Trophoblast cell (in vitro differentiated cells and primary cell): Measurements from ENCODE around the gene SLX1A.

Source experiments
- DNase-seq, 2 donors: peaks; one replicate each; pipeline ENCODE4 v3.0.0-alpha.2; 2016
- H2AFZ ChIP-seq: 2 replicates; pipeline ENCODE4 v1.6.1; 2013; ENCODE audit warnings: low read length, moderate library complexity, mild to moderate bottlenecking; ENCODE audit not compliant: insufficient read depth, poor library complexity
- H2AK5ac ChIP-seq: 2 replicates; pipeline ENCODE4 v1.6.1; 2013; ENCODE audit warnings: mild to moderate bottlenecking, low read length
- H2BK120ac ChIP-seq: 2 replicates; pipeline ENCODE4 v1.6.1; 2013; ENCODE audit warnings: low read length, mild to moderate bottlenecking, moderate library complexity; ENCODE audit not compliant: insufficient read depth, poor library complexity
- H2BK12ac ChIP-seq: 2 replicates; pipeline ENCODE4 v1.6.1; 2013; ENCODE audit warnings: mild to moderate bottlenecking, low read length, moderate library complexity
- H2BK5ac ChIP-seq: 2 replicates; pipeline ENCODE4 v1.6.1; 2013; ENCODE audit warnings: low read length, low read depth, moderate library complexity, mild to moderate bottlenecking; ENCODE audit not compliant: poor library complexity
- H3K14ac ChIP-seq: 2 replicates; pipeline ENCODE4 v1.6.1; 2013; ENCODE audit warnings: mild to moderate bottlenecking, low read length
- H3K18ac ChIP-seq: 2 replicates; pipeline ENCODE4 v1.6.1; 2013; ENCODE audit warnings: mild to moderate bottlenecking, low read length
- H3K23ac ChIP-seq: 2 replicates; pipeline ENCODE4 v1.6.1; 2013; ENCODE audit warnings: low read length
- H3K27ac ChIP-seq: 2 replicates; pipeline ENCODE4 v1.5.1; 2013; ENCODE audit warnings: low read depth, mild to moderate bottlenecking, inconsistent platforms, low read length, moderate library complexity
- H3K27me3 ChIP-seq: 2 replicates; pipeline ENCODE4 v1.6.1; 2013; ENCODE audit warnings: inconsistent platforms, mild to moderate bottlenecking, low read length, moderate library complexity; ENCODE audit not compliant: insufficient read depth
- H3K36me3 ChIP-seq, 2 experiments: 1 replicate in 1 of 2; 2 replicates in 1 of 2; pipeline ENCODE4 v1.6.1; 2013; ENCODE audit warnings: low read length in 2 of 2, mild to moderate bottlenecking in 2 of 2, moderate library complexity in 1 of 2; ENCODE audit not compliant: insufficient read depth in 2 of 2, control insufficient read depth in 1 of 2
- H3K4ac ChIP-seq: 2 replicates; pipeline ENCODE4 v1.6.1; 2013; ENCODE audit warnings: low read depth, mild to moderate bottlenecking, low read length, moderate library complexity
- H3K4me1 ChIP-seq, 2 experiments: 1 replicate in 1 of 2; 2 replicates in 1 of 2; pipeline ENCODE4 v1.6.1; 2013; ENCODE audit warnings: low read length in 2 of 2, mild to moderate bottlenecking in 2 of 2, moderate library complexity in 1 of 2; ENCODE audit not compliant: insufficient read depth in 2 of 2, control insufficient read depth in 1 of 2
- H3K4me2 ChIP-seq: 2 replicates; pipeline ENCODE4 v1.6.1; 2013; ENCODE audit warnings: inconsistent platforms, mild to moderate bottlenecking, low read length, moderate library complexity
- H3K4me3 ChIP-seq: 2 replicates; pipeline ENCODE4 v1.5.1; 2013; ENCODE audit warnings: mild to moderate bottlenecking, low read depth, low read length, inconsistent platforms
- H3K79me1 ChIP-seq: one replicate; pipeline ENCODE4 v1.6.1; 2013; ENCODE audit warnings: low read length
- H3K79me2 ChIP-seq: 2 replicates; pipeline ENCODE4 v1.6.1; 2013; ENCODE audit warnings: low read length, mild to moderate bottlenecking; ENCODE audit not compliant: control insufficient read depth, insufficient read depth, poor library complexity
- H3K9ac ChIP-seq: 2 replicates; pipeline ENCODE4 v1.6.1; 2013; ENCODE audit warnings: mild to moderate bottlenecking, low read length
- H3K9me3 ChIP-seq: 2 replicates; pipeline ENCODE4 v1.6.1; 2013; ENCODE audit warnings: low read depth, mild to moderate bottlenecking, control low read depth, inconsistent platforms, low read length; ENCODE audit not compliant: insufficient read depth
- H4K12ac ChIP-seq: 2 replicates; pipeline ENCODE4 v1.6.1; 2013; ENCODE audit warnings: low read depth, mild to moderate bottlenecking, low read length, moderate library complexity
- H4K8ac ChIP-seq: 2 replicates; pipeline ENCODE4 v1.6.1; 2013; ENCODE audit warnings: low read depth, mild to moderate bottlenecking, low read length, moderate library complexity
- H4K91ac ChIP-seq: one replicate; pipeline ENCODE4 v1.6.1; 2013; ENCODE audit warnings: low read depth, mild to moderate bottlenecking, low read length, moderate library complexity
- WGBS: extraction: QIAGEN DNeasy Blood & Tissue Kit; methylation state at CpG from one replicate; pipeline ENCODE4 v1.1.7; 2013; ENCODE audit warnings: missing lambda C conversion rate; ENCODE audit not compliant: insufficient read length, insufficient coverage; ENCODE audit errors: extremely low coverage; 5-methylcytosine and 5-hydroxymethylcytosine counted together

SLX1A gene

GRCh38 chr16:30155188-30155587 lies 38.5 kb upstream of the SLX1A start:
- Histone ChIP-seq H3K27me3 (no peaks in the 10 kb centered on the region), H3K4me2 (no peak overlapping the region), H3K18ac (no peak overlapping the region), H2AFZ (no peak overlapping the region), H3K27ac (no peak overlapping the region), H3K4me3 (no peak overlapping the region), H2BK12ac (no peak overlapping the region), H3K36me3 (no peaks in the 10 kb centered on the region), H3K9ac (no peak overlapping the region), H4K8ac (no peak overlapping the region), H3K79me1 (no peaks in the 10 kb centered on the region), H3K4ac (no peak overlapping the region), H2AK5ac (no peak overlapping the region), H3K23ac (no peak overlapping the region), H2BK5ac (no peak overlapping the region), H4K12ac (no peak overlapping the region), H3K14ac (no peak overlapping the region), H4K91ac (no peak overlapping the region), H3K4me1 (no peaks in the 10 kb centered on the region), H3K9me3 (no peaks in the 10 kb centered on the region), H3K79me2 (no peaks in the 10 kb centered on the region), H2BK120ac (no peak overlapping the region)
- no CpG with 5 or more reads among the region's 5 CpGs for WGBS
- no peak for DNase-seq

GRCh38 chr16:30157214-30157613 lies 36.5 kb upstream of the SLX1A start:
- no peaks in the 10 kb centered on the region for H3K4me1 ChIP-seq
- H2BK120ac ChIP-seq: no peak overlapping the region
- H3K9me3 ChIP-seq: no peaks in the 10 kb centered on the region
- no peaks in the 10 kb centered on the region for H3K36me3 ChIP-seq
- no peak overlapping the region for H2AFZ ChIP-seq
- H3K4me2 ChIP-seq: no peak overlapping the region
- H3K79me1 ChIP-seq: no peaks in the 10 kb centered on the region
- H3K4ac ChIP-seq: no peak overlapping the region
- no peak overlapping the region for H2BK5ac ChIP-seq
- no peak overlapping the region for H2BK12ac ChIP-seq
- no peak overlapping the region for H4K8ac ChIP-seq
- WGBS: no CpG with 5 or more reads among the region's 1 CpG
- H2AK5ac ChIP-seq: no peak overlapping the region
- no peaks in the 10 kb centered on the region for H3K79me2 ChIP-seq
- no peak for DNase-seq
- no peak overlapping the region for H3K4me3 ChIP-seq
- no peak overlapping the region for H4K91ac ChIP-seq
- no peak overlapping the region for H4K12ac ChIP-seq
- H3K27me3 ChIP-seq: no peaks in the 10 kb centered on the region
- H3K23ac ChIP-seq: no peak overlapping the region
- H3K14ac ChIP-seq: no peak overlapping the region
- no peak overlapping the region for H3K27ac ChIP-seq
- no peak overlapping the region for H3K18ac ChIP-seq
- no peak overlapping the region for H3K9ac ChIP-seq

- no peak for DNase-seq
- Histone ChIP-seq H4K8ac (no peak overlapping the region), H4K12ac (no peak overlapping the region), H2BK120ac (no peak overlapping the region), H2AK5ac (no peak overlapping the region), H2BK12ac (no peak overlapping the region), H3K27ac (no peak overlapping the region), H3K14ac (no peak overlapping the region), H4K91ac (no peak overlapping the region), H3K4ac (no peak overlapping the region), H3K27me3 (no peaks in the 10 kb centered on the region), H3K36me3 (no peaks in the 10 kb centered on the region), H3K9ac (no peak overlapping the region), H2BK5ac (no peak overlapping the region), H3K4me2 (no peak overlapping the region), H3K9me3 (no peaks in the 10 kb centered on the region), H2AFZ (no peak overlapping the region), H3K23ac (no peak overlapping the region), H3K4me1 (no peaks in the 10 kb centered on the region), H3K79me1 (no peaks in the 10 kb centered on the region), H3K4me3 (no peak overlapping the region), H3K79me2 (no peaks in the 10 kb centered on the region), H3K18ac (no peak overlapping the region)
- WGBS: no CpG with 5 or more reads among the region's 3 CpGs
Measured at GRCh38 chr16:30163538-30163937, 30.1 kb upstream of the SLX1A start.

GRCh38 chr16:30166202-30166902 lies 27.3 kb upstream of the SLX1A start:
- H3K4ac ChIP-seq: no peak overlapping the region
- no peak overlapping the region for H4K12ac ChIP-seq
- no peak overlapping the region for H4K91ac ChIP-seq
- peak; percentile 40 to 66 for DNase-seq
- H4K8ac ChIP-seq: no peak overlapping the region
- H2AFZ ChIP-seq: no peak overlapping the region
- H2BK120ac ChIP-seq: no peak overlapping the region
- H3K36me3 ChIP-seq: no peaks in the 10 kb centered on the region
- no peak overlapping the region for H3K27ac ChIP-seq
- H3K18ac ChIP-seq: no peak overlapping the region
- no CpG with 5 or more reads among the region's 11 CpGs for WGBS
- no peak overlapping the region for H3K23ac ChIP-seq
- H2BK12ac ChIP-seq: no peak overlapping the region
- H3K27me3 ChIP-seq: no peaks in the 10 kb centered on the region
- no peak overlapping the region for H3K4me2 ChIP-seq
- no peaks in the 10 kb centered on the region for H3K79me2 ChIP-seq
- no peak overlapping the region for H2AK5ac ChIP-seq
- H3K14ac ChIP-seq: no peak overlapping the region
- no peak overlapping the region for H3K4me3 ChIP-seq
- no peaks in the 10 kb centered on the region for H3K9me3 ChIP-seq
- H3K4me1 ChIP-seq: no peaks in the 10 kb centered on the region
- H3K9ac ChIP-seq: no peak overlapping the region
- no peak overlapping the region for H2BK5ac ChIP-seq
- H3K79me1 ChIP-seq: no peaks in the 10 kb centered on the region
